ENCODE data around the gene TOP3B. TPM values are rescaled to one million over a fixed set of nuclear protein-coding genes. Genes with fewer than 3 reads are reported as not detected.

TOP3B gene
- total RNA-seq, 4 donors from 2014 or later = 12.3 to 27.5 (median 20.4) TPM

DNA sequence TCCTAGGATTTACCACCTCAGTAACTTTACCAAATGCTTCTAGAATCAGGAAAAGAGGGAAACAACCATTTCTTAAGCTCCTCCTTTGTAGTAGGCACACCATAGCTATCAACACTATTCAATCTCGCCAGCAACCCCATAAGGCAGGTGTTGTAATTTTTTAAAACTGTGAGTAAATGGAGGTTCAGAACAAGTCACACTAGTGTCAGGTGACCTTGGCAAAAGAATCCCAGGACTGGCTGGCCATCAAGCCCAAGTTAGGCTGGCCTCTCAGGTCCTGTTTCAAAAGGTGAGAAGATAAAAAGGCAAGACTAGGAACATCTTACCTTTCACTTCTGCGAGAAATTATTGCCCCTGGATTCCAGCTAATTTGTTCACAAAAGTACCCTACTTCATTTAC lies 713 bp downstream of the TOP3B start:
- Histone ChIP-seq H3K27me3 (no peaks in the 10 kb centered on the region), H3K27ac (replicated peaks in 1 of 4) (peak overlapping the region; percentile 80 to 85 (median 82)), H3K36me3 (peaks cover 0 to 11% (median 3%) of the 10 kb centered on the region in 4 donors), H3K4me1 (peaks cover 11 to 26% (median 25%) of the 10 kb centered on the region in 4 donors), H3K9me3 (no peaks in the 10 kb centered on the region), H3K4me3 (peak overlapping the region; percentile 80 to 87 (median 84))
- no peak for TF ChIP-seq POLR2AphosphoS5 (IDR thresholded peaks at IDR 0.05)
- TF ChIP-seq, protein P1, sequence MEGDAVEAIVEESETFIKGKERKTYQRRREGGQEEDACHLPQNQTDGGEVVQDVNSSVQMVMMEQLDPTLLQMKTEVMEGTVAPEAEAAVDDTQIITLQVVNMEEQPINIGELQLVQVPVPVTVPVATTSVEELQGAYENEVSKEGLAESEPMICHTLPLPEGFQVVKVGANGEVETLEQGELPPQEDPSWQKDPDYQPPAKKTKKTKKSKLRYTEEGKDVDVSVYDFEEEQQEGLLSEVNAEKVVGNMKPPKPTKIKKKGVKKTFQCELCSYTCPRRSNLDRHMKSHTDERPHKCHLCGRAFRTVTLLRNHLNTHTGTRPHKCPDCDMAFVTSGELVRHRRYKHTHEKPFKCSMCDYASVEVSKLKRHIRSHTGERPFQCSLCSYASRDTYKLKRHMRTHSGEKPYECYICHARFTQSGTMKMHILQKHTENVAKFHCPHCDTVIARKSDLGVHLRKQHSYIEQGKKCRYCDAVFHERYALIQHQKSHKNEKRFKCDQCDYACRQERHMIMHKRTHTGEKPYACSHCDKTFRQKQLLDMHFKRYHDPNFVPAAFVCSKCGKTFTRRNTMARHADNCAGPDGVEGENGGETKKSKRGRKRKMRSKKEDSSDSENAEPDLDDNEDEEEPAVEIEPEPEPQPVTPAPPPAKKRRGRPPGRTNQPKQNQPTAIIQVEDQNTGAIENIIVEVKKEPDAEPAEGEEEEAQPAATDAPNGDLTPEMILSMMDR (IDR thresholded peaks at IDR 0.05) = no peak
- no peak for TF ChIP-seq EP300 (IDR thresholded peaks at IDR 0.05)
- no peak for DNase-seq (ENCODE audit: extremely low spot score)
- intact Hi-C loops (cut with DNase I) = no loop called here
- WGBS = 54% methylated on average over 2 of the region's 2 CpGs

DNA sequence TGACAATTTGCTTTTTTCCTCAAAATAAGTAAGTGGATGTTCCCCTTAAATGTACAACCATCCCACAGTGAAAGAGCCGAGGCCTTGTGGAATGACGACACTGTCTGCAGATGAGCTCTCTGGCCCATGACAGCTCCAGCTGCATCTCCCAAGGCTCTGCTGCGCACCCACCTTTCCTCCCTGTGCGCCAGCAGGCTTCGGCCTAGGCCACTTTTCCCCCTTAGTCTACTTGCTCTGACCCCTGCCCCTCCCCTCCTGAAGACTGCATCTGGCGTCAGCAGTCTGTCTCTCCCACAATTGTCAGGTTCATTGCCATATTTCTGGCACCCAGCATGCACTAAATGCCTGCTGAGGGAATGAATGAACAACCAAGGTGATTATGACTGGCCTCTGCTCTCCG lies 2.0 kb downstream of the TOP3B start:
- intact Hi-C loops (cut with DNase I) = no loop called here
- H3K27me3 ChIP-seq = no peaks in the 10 kb centered on the region
- H3K4me1 ChIP-seq = peaks cover 11 to 26% (median 25%) of the 10 kb centered on the region in 4 donors
- TF ChIP-seq EP300 (IDR thresholded peaks at IDR 0.05) (no peak), POLR2A (IDR thresholded peaks at IDR 0.05; ENCODE audit: low read depth) (no peak), POLR2AphosphoS5 (IDR thresholded peaks at IDR 0.05) (no peak)
- TF ChIP-seq, protein P1 (IDR thresholded peaks at IDR 0.05) = no peak
- 79% methylated on average over 7 of the region's 7 CpGs for WGBS
- peaks cover 0 to 12% (median 3%) of the 10 kb centered on the region in 4 donors for H3K36me3 ChIP-seq
- DNase-seq (ENCODE audit: extremely low spot score) = no peak
- no peak overlapping the region for H3K4me3 ChIP-seq
- no peak overlapping the region for H3K27ac ChIP-seq (replicated peaks in 1 of 4)
- no peaks in the 10 kb centered on the region for H3K9me3 ChIP-seq

DNA sequence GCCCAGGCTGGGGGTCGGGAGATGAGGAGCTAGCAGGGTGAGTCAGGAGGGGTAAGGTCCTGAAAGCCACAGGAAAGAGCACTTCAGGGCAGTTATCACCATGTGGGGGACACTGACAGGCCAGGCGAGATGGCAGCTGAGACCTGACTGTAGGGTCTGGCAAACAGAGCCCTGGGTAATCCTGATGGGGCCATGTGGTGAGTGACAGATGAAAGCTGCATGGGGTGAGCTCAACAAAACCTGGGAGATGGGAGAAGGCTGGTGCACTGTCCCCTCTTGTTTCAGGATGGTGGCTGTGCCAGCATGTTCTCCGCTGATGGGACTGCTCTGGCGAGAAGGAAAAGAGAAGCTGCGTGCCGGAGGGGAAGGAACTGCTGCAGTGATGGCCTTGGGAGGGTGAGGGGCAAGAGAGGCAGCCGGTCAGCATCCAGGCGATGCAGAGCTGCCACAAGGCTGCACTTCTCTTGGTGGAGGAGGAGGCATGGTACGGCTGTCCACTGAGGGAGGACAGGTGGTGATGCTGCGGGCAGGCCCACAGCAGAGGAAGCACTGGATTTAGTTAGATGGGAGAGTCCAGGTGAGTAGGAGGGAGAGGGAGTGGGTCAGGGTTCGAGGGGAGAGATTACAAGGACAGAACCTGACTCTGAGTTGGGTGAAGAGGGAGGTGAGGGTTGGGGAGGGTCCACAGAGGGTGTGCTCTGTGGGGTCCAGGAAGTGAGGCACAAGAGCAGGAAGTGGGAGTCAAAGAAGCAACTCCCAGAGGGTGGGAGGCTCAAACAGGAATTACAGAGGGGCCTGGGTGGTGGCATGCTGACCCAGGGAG lies 3.8 kb downstream of the TOP3B start:
- Histone ChIP-seq H3K27ac (replicated peaks in 1 of 4) (no peak overlapping the region), H3K4me3 (no peak overlapping the region), H3K4me1 (peaks cover 11 to 26% (median 25%) of the 10 kb centered on the region in 4 donors), H3K27me3 (no peaks in the 10 kb centered on the region), H3K9me3 (no peaks in the 10 kb centered on the region), H3K36me3 (peaks cover 8 to 29% (median 21%) of the 10 kb centered on the region in 4 donors)
- TF ChIP-seq EP300 (IDR thresholded peaks at IDR 0.05) = no peak
- TF ChIP-seq, protein P1 (IDR thresholded peaks at IDR 0.05) = no peak
- TF ChIP-seq POLR2AphosphoS5 (IDR thresholded peaks at IDR 0.05) = no peak
- TF ChIP-seq POLR2A (IDR thresholded peaks at IDR 0.05; ENCODE audit: low read depth) = no peak
- WGBS = 76% methylated on average over 11 of the region's 11 CpGs
- intact Hi-C loops (cut with DNase I) = no loop called here
- DNase-seq (ENCODE audit: extremely low spot score) = no peak

DNA sequence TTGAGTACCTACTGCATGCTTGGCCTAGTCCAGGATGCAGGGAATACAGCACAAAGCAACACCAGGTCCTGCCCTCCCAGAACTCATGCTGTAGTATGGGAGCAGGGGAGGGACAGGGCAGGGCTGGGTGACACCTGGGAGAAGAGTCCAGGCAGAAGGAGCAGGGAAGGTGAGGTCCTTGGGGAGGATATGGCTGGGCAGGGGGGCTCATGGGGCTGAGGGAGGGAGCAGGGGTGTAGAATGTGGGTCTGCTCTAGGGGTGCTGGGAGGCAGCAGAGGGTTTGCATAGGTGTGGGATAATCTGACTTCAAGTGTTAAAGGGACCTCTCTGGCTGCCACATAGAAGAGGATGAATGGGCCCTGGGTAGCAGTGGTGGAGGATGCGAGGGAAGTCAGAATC lies 4.8 kb downstream of the TOP3B start:
- H3K4me3 ChIP-seq = no peak overlapping the region
- peaks cover 11 to 25% (median 21%) of the 10 kb centered on the region in 4 donors for H3K4me1 ChIP-seq
- DNase-seq (ENCODE audit: extremely low spot score) = no peak
- 83% methylated on average over 1 of the region's 1 CpG for WGBS
- no peaks in the 10 kb centered on the region for H3K27me3 ChIP-seq
- H3K36me3 ChIP-seq = peaks cover 18 to 39% (median 30%) of the 10 kb centered on the region in 4 donors
- intact Hi-C loops (cut with DNase I) = no loop called here
- no peaks in the 10 kb centered on the region for H3K9me3 ChIP-seq
- TF ChIP-seq, protein P1 (IDR thresholded peaks at IDR 0.05) = no peak
- TF ChIP-seq POLR2AphosphoS5 (IDR thresholded peaks at IDR 0.05) = no peak
- H3K27ac ChIP-seq (replicated peaks in 1 of 4) = no peak overlapping the region

All from esophagus muscularis mucosa (tissue), 4 donors.